HG03432 (cell line): ENCODE data around the gene CATSPERD.
"Not testable (repeated sequence)": the region's sequence is repeated elsewhere in the genome, so short reads cannot be mapped to it uniquely, and the experiment has no call there.

ENCODE experiments used
- ATAC-seq: cut with Tn5 transposase; IDR thresholded peaks from one replicate; pipeline ENCODE4 v1.9.1; 2021; ENCODE audit warnings: mild to moderate bottlenecking, moderate library complexity; ENCODE audit not compliant: unreplicated experiment

Gene CATSPERD

DNA sequence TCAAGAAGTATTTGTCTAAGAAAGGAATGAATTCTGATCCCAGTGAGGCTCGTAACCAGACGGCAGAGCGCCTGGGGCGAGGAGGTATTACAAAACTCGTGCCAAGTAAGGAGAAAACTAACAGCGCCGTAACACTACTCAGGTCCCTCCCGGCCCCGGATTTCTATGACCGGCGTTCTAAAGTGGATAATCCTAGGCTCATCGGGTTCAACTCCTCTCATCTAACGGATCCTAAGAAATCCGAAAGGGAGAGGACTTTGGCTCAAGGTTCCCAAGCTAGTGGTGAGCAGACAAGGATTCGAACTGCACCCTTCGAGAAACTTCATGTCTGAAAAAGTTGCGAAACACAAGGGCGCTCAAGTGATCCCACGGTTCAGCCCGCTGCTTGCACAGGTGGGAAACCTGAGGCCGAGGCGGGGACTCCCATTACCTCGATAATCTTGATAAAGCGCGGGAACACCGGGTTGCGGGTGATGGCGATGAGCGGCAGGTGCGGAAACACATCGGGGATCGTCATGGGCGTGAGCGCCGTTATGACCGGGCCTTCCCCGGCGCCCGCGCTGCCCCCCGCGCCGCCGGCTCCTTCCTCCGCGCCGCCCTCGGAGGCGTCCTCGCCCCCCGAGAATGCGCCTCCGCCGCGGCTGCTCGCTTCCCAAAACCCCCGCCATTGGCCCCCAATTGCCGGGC is 1.0 kb upstream of the CATSPERD start:
- ATAC-seq, result no peak

DNA sequence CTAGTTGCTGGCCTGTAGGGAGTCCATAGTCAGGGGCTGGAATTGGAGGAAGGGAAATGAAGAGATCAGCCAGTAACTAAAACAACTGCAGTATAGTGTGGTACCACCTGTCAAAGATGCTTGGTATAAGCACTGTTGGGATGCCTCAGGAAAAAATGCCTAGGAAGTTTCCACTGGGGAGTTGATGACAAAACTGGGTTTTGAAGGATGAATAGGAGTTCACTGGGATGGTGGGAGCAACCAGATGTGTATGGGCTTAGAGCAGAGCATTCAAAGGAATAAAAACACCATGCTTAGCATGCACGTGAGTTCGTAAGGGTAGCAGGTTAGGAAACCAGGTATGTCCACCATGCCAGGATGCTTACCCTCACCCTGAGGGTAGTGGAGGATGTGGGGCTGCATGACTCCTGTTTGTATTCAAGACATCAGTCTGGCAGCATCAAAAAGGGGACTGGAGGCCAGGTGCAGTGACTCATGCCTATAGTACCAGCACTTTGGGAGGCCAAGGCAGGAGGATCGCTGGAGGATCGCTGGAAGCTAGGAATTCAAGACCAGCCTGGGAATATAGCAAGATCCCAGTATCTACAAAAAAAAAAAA is 7.1 kb downstream of the CATSPERD start:
- ATAC-seq, result no peak

DNA sequence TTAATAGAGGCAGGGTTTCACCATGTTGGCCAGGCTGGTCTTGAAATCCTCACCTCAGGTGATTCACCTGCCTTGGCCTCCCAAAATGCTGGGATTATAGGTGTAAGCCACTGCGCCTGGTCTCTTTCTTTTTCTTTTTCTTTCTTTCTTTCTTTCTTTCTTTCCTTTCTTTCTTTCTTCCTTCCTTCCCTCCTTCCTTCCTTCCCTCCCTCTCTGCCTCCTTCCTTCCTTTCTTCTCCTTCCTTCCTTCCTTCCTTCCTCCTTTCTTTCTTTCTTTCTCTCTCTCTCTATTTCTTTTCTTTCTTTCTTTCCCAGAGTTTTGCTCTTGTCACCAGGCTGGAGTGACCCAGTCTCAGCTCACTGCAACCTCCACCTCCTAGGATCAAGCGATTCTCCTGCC is 12.7 kb downstream of the CATSPERD start:
- ATAC-seq, result not testable (repeated sequence)

DNA sequence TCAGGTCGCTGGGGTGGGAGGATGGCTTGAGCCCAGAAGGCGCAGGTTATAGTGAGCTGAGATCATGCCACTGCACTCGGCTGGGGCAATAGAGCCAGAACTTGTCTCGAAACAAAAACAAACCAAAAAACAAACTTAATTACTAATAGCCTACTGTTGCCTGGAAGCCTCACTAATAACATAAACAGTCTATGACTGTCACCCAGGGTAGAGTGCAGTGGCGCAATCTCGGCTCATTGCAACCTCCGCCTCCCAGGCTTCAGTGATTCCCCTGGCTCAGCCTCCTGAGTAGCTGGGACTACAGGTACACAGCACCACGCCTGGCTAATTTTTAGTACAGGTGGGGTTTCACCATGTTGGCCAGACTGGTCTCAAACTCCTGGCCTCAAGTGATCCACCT is 18.0 kb downstream of the CATSPERD start:
- no peak for ATAC-seq

DNA sequence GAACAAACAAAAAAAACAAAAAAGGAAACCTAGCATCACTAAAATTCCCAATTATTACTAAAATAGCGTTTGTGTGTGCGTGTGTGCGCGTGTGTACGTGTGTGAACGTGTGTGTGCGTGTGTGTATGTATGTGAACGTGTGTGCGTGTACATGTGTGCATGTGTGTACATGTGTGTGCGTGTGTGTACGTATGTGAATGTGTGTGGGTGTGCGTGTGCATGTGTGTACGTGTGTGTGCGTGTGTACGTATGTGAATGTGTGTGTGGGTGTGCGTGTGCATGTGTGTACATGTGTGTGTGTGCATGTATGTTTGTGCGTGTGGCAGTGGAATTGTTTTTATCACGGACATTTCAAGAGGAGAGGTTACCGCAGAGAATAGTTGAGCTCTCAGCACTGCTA is 21.6 kb downstream of the CATSPERD start:
- no peak for ATAC-seq

DNA sequence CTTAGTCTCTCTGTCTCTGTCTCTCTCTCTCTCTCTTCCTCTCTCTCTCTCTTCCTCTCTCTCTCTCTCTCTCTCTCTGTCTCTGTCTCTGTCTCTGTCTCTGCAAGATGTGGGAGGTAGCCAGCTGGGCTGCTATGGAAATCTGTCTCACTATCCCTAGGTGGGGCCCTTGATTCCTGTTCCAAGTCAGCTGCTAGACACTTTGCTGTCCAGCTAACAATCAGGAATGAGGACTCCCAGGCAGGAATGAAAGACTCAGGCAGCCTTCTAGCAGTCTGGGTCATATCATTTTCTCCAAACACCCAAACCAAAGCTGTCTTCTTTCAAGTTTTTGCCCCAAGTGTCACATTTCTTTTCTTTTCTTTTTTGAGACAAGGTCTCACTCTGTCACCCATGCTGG is 23.2 kb downstream of the CATSPERD start:
- ATAC-seq, result no peak

DNA sequence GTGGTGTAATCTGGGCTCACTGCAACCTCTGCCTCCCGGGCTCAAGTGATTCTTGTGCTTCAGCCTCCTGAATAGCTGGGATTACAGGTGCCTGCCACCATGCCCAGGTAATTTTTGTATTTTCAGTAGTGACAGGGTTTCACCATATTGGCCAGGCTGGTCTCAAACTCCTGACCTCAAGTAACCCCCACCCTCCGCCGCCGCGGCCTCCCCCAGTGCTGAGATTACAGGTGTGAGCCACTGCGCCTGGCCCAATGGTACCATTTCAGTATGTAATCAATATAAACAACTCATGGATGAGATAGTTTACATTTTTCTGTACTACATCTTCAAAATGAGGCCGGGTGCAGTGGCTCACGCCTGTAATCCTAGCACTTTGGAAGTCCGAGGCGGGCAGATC is 24.6 kb downstream of the CATSPERD start:
- ATAC-seq, result not testable (repeated sequence)

DNA sequence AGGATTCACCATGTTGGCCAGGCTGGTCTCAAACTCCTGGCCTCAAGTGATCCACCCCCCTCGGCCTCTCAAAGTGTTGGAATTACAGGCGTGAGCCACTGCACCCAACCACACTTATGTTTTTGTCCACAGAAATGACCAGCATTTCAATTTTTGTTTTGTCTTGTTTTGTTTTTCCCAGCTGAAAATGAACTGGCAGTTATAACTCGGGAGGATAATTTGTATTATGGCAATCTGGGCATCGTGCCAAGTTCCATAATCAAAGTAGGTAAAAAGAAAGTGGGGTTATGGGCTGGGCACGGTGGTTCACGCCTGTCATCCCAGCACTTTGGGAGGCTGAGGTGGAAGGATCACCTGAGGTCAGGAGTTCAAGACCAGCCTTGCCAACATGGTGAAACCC is 28.5 kb downstream of the CATSPERD start:
- not testable (repeated sequence) for ATAC-seq

DNA sequence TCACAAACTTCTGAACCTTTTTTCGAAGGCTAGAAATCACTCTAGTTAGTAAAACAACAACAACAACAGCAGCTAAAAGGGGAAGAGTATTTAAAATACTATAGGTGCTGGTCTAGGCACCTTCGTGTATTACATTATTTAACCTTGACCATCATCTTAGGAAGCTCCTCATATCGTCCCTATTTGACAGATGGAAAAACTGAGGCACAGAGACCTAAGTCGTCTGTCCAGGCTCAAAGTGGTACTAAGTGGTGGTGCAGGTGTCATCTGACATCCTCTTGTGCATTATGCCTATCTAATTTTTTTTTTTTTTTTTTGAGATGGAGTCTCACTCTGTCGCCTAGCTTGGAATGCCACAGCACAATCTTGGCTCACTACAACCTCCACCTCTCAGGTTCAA is 29.1 kb downstream of the CATSPERD start:
- no peak for ATAC-seq

DNA sequence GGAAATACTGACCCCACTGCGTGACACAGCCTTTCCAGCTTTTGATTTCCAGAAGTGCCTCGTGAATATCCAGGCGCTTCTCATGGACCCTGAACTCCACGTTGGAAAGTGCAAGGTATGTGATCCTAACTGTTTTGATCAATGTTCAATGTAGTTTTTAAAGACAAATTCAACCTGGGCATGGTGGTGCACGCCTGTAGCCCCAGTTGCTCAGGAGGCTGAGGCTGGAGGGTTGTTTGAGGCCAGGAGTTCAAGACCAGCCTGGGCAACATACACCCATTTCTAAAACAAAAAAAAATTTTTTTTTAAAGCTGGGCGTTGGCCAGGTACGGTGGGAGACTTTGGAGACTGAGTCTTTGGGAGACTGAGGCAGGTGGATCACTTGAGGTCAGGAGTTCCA is 31.3 kb downstream of the CATSPERD start:
- no peak for ATAC-seq

DNA sequence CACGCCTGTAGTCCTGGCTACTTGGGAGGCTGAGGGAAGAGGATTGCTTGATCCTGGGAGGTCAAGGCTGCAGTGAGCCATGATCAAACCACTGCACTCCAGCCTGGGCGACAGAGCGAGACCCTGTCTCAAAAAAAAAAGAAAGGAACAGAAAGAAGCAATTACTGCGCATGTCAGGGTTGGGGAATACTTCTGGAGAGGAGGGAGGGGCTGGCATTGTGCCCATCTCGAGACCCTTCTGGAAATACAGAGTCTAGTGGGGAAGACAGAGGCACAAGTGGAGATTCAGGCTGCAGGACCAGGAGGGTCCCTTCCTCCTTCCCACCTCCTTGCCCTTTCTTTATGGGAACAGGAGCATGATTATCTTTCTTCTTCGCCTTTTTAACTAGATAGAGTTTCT is 33.3 kb downstream of the CATSPERD start:
- ATAC-seq, result no peak

DNA sequence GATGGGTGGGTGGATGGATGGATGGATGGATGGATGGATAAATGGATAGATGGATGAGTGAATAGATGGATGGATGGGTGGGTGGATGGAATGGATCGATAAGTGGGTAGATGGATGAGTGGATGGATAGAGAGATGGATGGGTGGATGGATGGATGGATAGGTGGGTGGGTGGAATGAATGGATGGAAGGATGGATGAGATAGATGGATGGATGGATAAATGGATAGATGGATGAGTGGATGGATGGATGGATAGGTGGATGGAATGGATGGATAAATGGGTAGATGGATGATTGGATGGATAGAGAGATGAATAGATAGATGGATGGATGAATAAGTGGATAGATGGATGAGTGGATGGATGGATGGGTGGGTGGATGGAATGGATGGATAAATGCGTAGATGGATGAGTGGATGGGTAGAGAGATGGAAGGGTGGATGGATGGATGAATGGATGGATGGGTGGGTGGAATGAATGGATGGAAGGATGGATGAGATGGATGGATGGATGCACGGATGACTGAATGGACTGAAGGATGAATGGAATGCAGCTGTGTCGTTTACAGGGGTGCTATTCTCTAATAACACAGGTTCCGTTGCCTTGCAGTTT is 42.3 kb downstream of the CATSPERD start:
- no peak for ATAC-seq

DNA sequence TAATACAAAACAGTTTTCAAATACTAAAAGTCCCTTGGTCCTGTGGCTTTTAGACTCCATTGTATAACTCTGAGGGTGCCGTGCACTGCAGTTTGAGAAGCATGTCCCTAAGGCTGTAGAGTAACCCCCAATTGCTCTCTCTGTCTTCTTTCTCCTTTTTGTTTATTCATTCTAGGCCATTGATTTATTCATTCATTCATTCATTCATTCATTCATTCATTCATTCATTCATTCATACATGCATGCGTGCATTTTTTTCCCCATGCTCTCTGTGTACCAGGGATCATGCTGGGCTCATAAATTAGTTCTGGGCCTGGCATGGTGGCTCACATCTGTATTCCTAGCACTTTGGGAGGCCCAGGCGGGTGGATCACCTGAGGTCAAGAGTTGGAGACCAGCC is 44.8 kb downstream of the CATSPERD start:
- ATAC-seq, result no peak

DNA sequence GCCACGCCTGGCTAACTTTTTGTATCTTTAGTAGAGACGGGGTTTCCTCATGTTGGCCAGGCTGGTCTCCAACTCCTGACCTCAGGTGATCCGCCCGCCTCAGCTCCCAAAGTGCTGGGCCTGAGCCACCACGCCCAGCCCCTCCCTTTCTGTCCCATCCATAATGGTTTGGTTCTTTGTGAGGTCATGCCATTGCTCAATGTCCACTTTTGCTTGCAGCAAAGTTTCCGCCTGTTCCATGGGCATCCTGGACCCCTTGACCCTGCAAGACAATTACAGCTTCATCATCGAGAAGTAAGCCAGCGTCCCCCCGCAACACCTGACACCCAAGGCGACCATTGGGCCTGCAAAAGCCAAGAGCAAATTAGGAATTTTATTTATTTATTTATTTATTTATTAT is 47.5 kb downstream of the CATSPERD start:
- ATAC-seq, result no peak

DNA sequence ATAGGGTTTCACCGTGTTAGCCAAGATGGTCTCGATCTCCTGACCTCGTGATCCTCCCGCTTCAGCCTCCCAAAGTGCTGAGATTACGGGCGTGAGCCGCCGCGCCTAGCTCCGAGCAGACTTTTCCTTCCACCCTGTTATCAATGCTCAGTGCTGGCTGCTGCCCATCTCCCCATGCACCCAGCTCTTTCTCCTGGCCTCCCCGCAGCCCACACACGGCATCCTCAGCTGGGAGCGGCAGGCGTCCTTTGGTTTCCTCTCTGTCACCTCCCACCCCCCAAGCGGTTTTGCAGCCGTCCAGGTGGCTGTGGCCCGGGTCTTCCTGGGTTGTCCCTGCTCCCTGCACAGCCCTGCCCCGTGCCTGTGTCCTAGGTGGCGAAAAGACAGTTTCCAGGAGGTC is 52.0 kb downstream of the CATSPERD start:
- ATAC-seq, result no peak

DNA sequence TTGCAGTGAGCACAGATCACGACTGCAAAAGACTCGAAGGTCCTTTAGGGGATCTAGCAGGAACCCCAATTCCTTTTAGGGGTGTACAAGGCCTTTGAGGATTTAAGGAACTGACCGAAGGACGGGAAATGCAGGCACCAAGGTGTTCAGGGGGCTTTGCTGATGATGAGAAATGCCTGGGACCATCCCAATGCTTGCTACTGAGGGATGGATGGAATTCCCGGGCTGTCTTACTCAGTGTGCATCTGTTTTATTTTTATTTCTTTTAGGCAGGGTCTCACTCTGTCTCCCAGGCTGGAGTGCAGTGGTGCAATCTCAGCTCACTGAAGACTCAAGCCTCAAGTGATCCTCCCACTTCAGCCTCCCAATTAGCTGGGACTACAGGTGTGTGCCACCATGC is 52.8 kb downstream of the CATSPERD start:
- ATAC-seq, result no peak

DNA sequence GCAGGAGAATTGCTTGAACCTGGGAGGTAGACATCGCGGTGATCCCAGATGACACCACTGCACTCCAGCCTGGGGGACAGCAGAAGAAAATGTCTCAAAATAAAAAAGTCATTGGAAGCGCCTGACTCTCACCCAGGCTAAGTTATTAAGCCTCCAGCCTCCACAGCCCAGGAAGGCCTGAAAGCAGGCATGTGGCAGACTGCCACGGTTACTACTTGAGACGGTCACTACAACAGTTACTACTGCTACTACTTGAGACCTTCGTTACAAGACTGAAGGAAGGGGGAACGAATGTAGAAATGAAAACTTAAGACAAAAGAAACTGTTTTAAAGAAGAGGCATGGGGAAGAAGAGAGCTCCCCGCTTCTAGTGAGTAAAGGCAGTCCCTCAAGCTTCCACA is 54.5 kb downstream of the CATSPERD start:
- no peak for ATAC-seq

DNA sequence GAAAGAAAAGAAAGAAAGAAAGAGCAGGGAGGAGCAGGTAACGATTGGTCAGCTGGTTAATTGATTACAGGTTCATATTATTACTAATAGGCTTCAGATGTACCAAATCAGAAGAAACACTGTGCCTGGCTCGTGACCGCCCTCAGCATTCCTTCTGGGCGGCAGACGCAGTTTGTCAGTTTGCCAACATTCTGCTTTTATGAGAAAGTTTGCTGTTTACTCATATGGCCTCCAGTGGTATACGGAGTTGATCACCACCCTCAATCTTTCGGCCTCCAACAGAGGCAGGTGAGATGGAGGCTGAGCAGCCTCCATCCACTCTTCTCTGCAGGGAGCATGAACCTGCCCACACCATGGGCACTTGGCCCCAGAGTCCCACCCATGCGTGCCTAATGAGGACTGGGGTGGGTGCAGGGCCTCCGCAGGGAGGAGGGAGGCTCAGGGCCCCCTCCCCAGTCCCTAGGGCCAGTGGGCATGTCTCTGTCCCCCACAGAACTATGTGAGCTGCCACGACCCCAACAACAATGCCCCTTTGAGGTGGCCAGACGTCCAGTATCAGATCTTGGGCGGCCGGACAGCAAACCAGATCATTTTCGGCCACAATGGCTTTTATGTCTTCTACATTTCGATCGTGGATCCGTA is 55.4 kb downstream of the CATSPERD start:
- no peak for ATAC-seq

DNA sequence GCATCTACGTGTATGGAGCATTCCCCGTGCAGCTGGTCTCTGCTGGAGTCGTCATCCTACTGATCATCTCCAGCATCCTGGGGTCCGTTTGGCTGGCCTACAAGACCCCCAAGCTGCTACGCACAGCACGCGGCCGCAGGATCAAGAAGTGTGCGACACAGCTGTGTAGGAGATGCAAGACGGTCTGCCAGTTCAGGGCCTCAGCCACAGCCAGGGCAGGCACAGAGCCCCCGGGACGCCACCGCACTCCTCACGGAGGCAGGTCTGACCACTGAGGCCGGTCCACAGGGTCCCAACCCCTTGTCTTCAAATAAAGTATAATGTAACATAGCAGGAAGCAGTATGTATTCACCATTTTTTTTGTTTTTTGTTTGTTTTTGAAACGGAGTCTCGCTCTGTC is 58.0 kb downstream of the CATSPERD start:
- ATAC-seq, result no peak

DNA sequence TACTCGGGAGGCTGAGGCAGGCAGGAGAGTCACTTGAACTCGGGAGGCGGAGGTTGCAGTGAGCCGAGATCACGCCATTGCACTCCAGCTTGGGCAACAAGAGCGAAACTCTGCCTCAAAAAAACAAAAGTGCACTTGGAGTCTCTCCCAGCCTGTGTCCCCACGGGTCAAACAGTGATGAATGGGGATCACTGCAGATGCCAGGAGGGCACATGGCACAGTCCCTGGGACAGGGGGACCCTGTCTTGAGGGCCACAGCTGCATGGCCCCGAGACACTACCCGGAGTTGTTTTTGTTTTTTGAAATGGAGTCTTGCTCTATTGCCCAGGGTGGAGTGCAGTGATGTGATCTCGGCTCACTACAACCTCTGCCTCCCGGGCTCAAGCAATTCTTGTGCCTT is 60.5 kb downstream of the CATSPERD start:
- ATAC-seq, result not testable (repeated sequence)

DNA sequence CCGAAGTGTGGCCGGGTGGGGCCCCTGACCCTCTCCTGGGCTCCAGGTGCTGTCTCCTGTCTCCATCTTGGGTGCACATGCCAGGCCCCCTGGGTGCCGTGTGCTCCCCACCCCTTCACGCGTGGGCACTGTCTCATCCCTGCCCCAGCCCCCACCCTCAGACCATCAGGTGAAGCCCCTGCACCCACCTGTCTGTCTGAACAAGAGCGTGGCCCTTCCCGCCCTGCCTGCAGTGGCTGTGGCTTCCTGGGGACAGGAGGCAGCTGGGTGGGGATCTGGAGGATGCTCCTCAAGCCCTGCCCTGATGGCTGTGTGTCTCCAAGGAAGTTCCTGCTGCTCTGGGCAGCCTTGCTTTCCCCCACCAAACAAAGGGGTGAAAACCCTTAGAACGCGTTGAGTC is 61.9 kb downstream of the CATSPERD start:
- ATAC-seq, result no peak
